ENCODE measurements around the gene GRID1.

GRID1 gene

DNA sequence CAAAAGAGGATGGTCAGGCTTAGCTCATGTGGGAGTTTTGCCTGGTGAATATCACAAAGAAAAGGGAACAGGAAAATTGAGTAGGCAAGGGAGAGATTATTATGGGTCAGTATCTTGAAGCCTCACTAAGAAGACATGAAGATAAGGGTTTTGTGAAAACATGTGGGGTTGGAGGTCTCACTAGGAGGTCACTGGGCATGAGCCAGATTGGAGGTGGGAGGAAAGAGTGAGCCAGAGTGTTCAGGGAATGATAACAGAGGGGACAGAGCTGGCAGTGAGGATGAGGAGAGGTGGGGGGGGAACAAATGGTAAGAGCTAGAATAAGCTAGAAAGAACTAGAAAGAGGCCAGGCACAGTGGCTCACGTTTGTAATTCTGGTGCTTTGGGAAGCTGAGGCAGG, 374.3 kb downstream of the GRID1 start:
- DNase-seq (ENCODE audit: low read depth) = no peak
- TF ChIP-seq, protein P1, sequence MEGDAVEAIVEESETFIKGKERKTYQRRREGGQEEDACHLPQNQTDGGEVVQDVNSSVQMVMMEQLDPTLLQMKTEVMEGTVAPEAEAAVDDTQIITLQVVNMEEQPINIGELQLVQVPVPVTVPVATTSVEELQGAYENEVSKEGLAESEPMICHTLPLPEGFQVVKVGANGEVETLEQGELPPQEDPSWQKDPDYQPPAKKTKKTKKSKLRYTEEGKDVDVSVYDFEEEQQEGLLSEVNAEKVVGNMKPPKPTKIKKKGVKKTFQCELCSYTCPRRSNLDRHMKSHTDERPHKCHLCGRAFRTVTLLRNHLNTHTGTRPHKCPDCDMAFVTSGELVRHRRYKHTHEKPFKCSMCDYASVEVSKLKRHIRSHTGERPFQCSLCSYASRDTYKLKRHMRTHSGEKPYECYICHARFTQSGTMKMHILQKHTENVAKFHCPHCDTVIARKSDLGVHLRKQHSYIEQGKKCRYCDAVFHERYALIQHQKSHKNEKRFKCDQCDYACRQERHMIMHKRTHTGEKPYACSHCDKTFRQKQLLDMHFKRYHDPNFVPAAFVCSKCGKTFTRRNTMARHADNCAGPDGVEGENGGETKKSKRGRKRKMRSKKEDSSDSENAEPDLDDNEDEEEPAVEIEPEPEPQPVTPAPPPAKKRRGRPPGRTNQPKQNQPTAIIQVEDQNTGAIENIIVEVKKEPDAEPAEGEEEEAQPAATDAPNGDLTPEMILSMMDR (IDR thresholded peaks at IDR 0.05; ENCODE audit: low read length, missing control alignments) = no peak
- H3K4me3 ChIP-seq (replicated peaks; ENCODE audit: low read depth, low read length) = no peak overlapping the region

- TF ChIP-seq, protein P1 (IDR thresholded peaks at IDR 0.05; ENCODE audit: low read length, missing control alignments) = no peak
- no peak for DNase-seq (ENCODE audit: low read depth)
- H3K4me3 ChIP-seq (replicated peaks; ENCODE audit: low read depth, low read length) = no peak overlapping the region
These were observed 379.8 kb downstream of the GRID1 start for GRCh38 chr10:85986777-85987176.

DNA sequence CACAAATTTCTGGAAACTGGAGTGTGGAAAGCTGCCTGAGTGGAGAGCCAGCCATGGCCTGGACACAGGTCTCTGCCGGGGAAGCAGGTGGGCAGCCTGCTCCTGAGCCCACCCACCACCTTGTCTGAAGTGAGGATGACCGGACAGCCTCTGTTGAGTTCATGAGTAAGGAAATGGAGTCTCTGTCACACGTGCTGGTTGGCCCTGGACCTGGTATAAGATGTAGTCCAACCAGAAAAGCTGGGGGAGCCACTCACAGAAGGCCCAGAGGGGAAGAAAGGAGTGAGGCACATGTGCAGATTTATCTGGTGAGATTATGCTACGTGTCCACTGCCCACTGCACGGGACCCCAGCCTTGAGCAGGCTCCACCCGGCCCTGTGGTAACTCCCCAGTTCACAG, 383.5 kb downstream of the GRID1 start:
- TF ChIP-seq, protein P1 (IDR thresholded peaks at IDR 0.05; ENCODE audit: low read length, missing control alignments) = no peak
- DNase-seq (ENCODE audit: low read depth) = no peak
- no peak overlapping the region for H3K4me3 ChIP-seq (replicated peaks; ENCODE audit: low read depth, low read length)

DNA sequence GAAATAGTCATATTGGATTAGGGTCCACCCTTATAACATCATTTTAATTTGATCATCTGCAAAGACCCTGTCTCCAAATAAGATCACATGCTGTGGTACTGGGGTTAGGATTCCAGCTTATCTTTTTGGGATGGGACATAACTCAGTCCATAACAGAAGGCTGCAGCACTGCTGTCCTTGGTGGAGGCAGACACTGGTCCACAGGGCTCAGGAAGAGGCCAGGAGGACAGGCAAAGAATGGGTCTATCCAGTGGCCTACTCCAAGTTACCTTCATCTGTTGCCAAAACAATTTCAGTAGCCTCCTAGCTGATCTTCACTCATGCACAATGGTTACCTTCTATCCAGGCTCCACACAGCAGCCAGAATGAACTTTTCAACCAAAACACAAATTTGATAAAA, 387.0 kb downstream of the GRID1 start:
- no peak overlapping the region for H3K4me3 ChIP-seq (replicated peaks; ENCODE audit: low read depth, low read length)
- DNase-seq (ENCODE audit: low read depth) = no peak
- TF ChIP-seq, protein P1 (IDR thresholded peaks at IDR 0.05; ENCODE audit: low read length, missing control alignments) = no peak

DNA sequence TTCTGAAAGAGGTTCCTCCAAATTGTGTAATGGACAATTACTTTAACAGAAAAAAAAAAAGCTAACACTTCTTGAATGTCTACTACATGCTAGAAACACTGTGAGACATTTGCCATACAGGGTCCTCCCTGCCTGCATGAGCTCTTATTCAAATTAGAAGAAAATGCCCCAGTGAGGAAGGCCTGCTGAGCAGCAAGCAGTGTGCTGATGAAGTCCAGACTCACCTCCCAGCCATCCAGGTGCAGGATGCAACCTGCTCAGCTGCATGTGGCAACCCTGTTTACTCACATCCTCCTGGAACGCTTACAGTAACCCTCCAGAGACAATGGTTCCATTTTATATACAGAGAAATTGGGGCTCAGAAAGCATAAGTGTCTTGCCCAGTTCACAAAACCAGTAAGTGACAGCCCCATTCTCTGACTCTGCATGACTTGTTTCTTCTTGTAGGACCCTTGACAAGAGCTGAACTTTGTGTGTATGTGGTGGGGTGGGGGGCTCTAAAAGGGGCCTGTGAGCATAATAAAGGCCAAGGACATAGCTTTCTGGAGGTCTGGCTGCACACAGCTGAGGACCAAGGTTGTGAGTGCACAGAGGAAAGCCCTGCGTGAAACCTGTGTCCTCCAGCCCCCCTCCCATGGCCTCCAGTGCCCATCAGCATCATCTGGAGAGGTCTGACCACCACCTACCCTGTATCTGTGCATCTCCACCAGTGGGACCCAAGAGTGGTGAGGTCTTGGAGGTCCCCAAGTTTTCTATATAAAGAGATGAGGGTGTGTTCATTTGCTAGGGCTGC, 387.8 kb downstream of the GRID1 start:
- no peak for DNase-seq (ENCODE audit: low read depth)
- H3K4me3 ChIP-seq (replicated peaks; ENCODE audit: low read depth, low read length) = no peak overlapping the region
- TF ChIP-seq, protein P1 (IDR thresholded peaks at IDR 0.05; ENCODE audit: low read length, missing control alignments) = no peak

- TF ChIP-seq, protein P1 (IDR thresholded peaks at IDR 0.05; ENCODE audit: low read length, missing control alignments) = no peak
- DNase-seq (ENCODE audit: low read depth) = no peak
- H3K4me3 ChIP-seq (replicated peaks; ENCODE audit: low read depth, low read length) = no peak overlapping the region
These were observed 389.0 kb downstream of the GRID1 start for GRCh38 chr10:85977642-85978041.

DNA sequence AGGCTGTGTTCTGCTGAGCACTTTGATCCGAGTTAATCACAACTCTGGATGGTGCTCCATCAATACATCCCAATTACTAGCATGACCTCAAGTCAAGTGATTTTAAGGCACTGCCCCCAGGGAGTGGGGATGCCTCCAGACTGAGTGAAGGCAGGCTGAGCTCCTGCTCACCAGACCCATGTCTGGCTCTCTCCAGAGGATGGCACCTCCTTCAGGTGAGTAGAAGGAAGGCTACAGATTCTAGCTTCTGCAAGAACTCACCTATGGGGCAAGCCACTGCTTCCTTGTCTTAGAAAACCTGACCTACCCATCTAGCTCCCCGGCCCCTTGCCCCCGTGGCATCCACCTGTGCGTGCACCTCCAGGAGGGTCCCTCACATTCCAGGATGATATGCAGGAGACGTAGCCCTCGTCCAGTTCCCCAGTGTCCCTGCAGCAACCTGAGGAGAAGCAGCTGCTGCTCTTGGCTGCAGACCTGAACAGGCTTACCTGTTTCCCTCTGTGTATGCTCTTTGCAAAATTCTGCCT, 390.3 kb downstream of the GRID1 start:
- TF ChIP-seq, protein P1 (IDR thresholded peaks at IDR 0.05; ENCODE audit: low read length, missing control alignments) = no peak
- DNase-seq (ENCODE audit: low read depth) = no peak
- H3K4me3 ChIP-seq (replicated peaks; ENCODE audit: low read depth, low read length) = no peak overlapping the region

Data from fibroblast of pulmonary artery (primary cell).